GM23248 (cell line): ENCODE measurements around the gene LTF.

Experiments
- EZH2 ChIP-seq: fragments of 200-600 bp; sonication (generic); IDR thresholded peaks from 2 replicates; pipeline ENCODE4 v1.6.1; 2018; ENCODE audit warnings: antibody characterized with exemption, mild to moderate bottlenecking; ENCODE audit not compliant: insufficient read depth, poor library complexity, severe bottlenecking
- EZH2phosphoT487 ChIP-seq: fragments of 200-600 bp; sonication (generic); IDR thresholded peaks from 2 replicates; pipeline ENCODE4 v1.6.1; 2018; ENCODE audit warnings: antibody characterized with exemption, moderate library complexity, mild to moderate bottlenecking, low read depth; ENCODE audit not compliant: insufficient read depth

- TF ChIP-seq EZH2phosphoT487 (no peak), EZH2 (no peak)
These were observed 43.8 kb downstream of the LTF start for GRCh38 chr3:46420931-46421330.
